ENCODE results near the gene GRM1. TPM values are rescaled to one million over a fixed set of nuclear protein-coding genes. Genes with fewer than 3 reads are reported as not detected.

GRM1 gene
- polyA plus RNA-seq, 3 donors from 2014 or later = 0.02 TPM; not detected in 2

DNA sequence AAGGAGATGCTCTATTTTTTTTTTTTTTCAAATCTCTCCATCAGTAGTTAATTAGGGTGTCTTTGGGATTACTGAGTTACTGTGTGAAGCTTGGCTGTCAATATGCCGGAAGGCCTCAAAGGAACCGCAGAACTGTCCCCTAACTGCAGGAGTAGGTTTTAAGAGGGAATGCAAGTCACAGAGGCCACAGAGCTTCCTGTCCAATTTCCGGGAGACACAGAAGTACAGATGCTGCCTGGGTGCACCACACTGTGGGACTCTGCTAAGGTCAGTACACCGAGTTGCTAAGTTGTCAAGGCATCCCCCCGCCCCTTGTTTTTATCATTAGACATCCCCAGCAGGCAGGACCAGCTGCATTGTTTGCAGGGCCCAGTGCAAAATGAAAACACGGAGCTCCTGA, 394.6 kb downstream of the GRM1 start:
- Mint-ChIP-seq H3K9me3 (peaks cover 0 to 6% (median 1%) of the 10 kb centered on the region in 6 donors), H3K27me3 (ENCODE audit: low read depth in 3 of 3) (peaks cover 0 to 2% (median 2%) of the 10 kb centered on the region in 3 donors), H3K4me1 (peaks cover 4 to 17% of the 10 kb centered on the region in 2 donors), H3K36me3 (no peaks in the 10 kb centered on the region), H3K27ac (peak overlapping the region in 2 of 6 donors; percentile 21 to 32), H3K4me3 (peak overlapping the region in 2 of 5 donors; percentile 33 to 44)
- DNase-seq = no peak

GRCh38 chr6:146426516-146426915, 397.7 kb downstream of the GRM1 start:
- Mint-ChIP-seq H3K9me3 (peaks cover 0 to 5% (median 2%) of the 10 kb centered on the region in 6 donors), H3K27ac (no peak overlapping the region), H3K4me1 (peaks cover 2 to 17% of the 10 kb centered on the region in 2 donors), H3K36me3 (no peaks in the 10 kb centered on the region), H3K27me3 (ENCODE audit: low read depth in 3 of 3) (peaks cover 0 to 2% (median 0%) of the 10 kb centered on the region in 3 donors), H3K4me3 (no peak overlapping the region)
- no peak for DNase-seq

DNA sequence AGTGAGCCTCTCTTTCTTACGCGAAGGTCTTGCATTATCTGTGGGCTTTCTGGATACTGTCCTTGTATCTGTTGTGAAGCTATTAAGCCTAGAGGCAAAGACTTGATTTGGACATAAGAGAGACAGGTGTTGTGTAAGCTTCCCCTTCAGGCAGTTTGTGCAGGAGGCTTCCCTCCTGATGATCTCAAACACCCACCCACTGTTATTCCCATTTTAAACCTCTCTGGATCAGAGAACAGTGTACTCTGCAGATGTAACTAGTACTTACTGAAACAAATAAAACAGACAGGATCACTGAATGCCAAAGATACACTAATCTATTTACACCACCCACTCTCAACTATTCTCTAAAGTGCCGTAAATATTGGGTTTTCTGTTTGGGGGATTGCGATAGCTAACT, 401.0 kb downstream of the GRM1 start:
- no peaks in the 10 kb centered on the region for H3K36me3 Mint-ChIP-seq
- no peaks in the 10 kb centered on the region for H3K4me1 Mint-ChIP-seq
- no peak for DNase-seq

GRCh38 chr6:146433881-146434731, 405.2 kb downstream of the GRM1 start:
- Mint-ChIP-seq H3K36me3 (no peaks in the 10 kb centered on the region), H3K4me3 (peak overlapping the region in 3 of 5 donors; percentile 28 to 68 (median 36)), H3K27me3 (ENCODE audit: low read depth in 3 of 3) (peaks cover 0 to 7% (median 0%) of the 10 kb centered on the region in 3 donors), H3K4me1 (no peaks in the 10 kb centered on the region), H3K27ac (no peak overlapping the region), H3K9me3 (peaks cover 0 to 14% (median 5%) of the 10 kb centered on the region in 6 donors)
- DNase-seq = no peak

More for the DNA sequence above, 401.0 kb downstream of the GRM1 start:
- Mint-ChIP-seq H3K27me3 (ENCODE audit: low read depth in 3 of 3) (peaks cover 0 to 6% (median 0%) of the 10 kb centered on the region in 3 donors), H3K9me3 (peaks cover 0 to 13% (median 2%) of the 10 kb centered on the region in 6 donors), H3K27ac (no peak overlapping the region), H3K4me3 (no peak overlapping the region)

DNA sequence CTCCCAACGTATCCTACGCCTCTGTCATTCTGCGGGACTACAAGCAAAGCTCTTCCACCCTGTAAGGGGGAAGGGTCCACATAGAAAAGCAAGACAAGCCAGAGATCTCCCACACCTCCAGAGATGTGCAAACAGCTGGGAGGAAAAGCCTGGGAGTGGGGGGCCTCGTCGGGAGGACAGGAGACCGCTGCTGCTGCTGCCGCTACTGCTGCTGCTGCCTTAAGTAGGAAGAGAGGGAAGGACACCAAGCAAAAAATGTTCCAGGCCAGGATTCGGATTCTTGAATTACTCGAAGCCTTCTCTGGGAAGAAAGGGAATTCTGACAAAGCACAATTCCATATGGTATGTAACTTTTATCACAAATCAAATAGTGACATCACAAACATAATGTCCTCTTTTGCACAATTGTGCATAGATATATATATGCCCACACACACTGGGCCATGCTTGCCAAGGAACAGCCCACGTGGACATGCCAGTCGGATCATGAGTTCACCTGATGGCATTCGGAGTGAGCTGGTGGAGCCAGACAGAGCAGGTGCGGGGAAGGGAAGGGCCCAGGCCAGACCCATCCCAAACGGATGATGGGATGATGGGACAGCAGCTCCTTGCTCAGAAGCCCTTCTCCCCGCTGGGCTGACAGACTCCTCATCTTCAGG, 406.0 kb downstream of the GRM1 start:
- H3K4me1 Mint-ChIP-seq = no peaks in the 10 kb centered on the region
- peak overlapping the region in 2 of 5 donors; percentile 28 to 68 for H3K4me3 Mint-ChIP-seq

DNA sequence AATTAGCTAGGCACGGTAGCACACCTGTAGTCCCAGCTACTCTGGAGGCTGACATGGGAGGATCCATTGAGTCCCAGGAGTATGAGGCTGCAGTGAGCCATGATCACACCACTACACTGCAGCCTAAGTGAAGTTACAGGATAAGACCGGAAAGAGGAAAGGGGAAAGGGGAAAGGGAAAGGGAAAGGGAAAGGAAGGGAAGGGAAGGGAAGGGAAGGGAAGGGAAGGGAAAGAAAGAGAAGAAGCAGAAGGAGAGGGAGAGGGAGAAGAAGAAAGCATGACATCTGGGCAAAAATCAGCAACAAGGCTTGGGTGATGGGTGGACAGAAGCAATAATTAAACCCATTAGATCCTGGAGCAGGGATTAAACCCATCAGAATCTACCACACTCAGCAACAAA, 413.0 kb downstream of the GRM1 start:
- H3K36me3 Mint-ChIP-seq = no peaks in the 10 kb centered on the region
- H3K9me3 Mint-ChIP-seq = peaks cover 0 to 8% (median 2%) of the 10 kb centered on the region in 6 donors
- DNase-seq = no peak
- H3K27ac Mint-ChIP-seq = no peak overlapping the region
- H3K27me3 Mint-ChIP-seq (ENCODE audit: low read depth in 3 of 3) = no peaks in the 10 kb centered on the region
- H3K4me3 Mint-ChIP-seq = no peak overlapping the region
- no peaks in the 10 kb centered on the region for H3K4me1 Mint-ChIP-seq

More for the DNA sequence above, 406.0 kb downstream of the GRM1 start:
- Mint-ChIP-seq H3K27ac (no peak overlapping the region), H3K36me3 (no peaks in the 10 kb centered on the region), H3K27me3 (ENCODE audit: low read depth in 3 of 3) (peaks cover 0 to 7% (median 0%) of the 10 kb centered on the region in 3 donors), H3K9me3 (peaks cover 0 to 16% (median 5%) of the 10 kb centered on the region in 6 donors)
- no peak for DNase-seq

GRCh38 chr6:146444189-146444588, 415.3 kb downstream of the GRM1 start:
- Mint-ChIP-seq H3K4me3 (no peak overlapping the region), H3K9me3 (peaks cover 2 to 14% (median 8%) of the 10 kb centered on the region in 6 donors), H3K27me3 (ENCODE audit: low read depth in 3 of 3) (no peaks in the 10 kb centered on the region), H3K27ac (no peak overlapping the region), H3K36me3 (no peaks in the 10 kb centered on the region), H3K4me1 (no peaks in the 10 kb centered on the region)
- no peak for DNase-seq

DNA sequence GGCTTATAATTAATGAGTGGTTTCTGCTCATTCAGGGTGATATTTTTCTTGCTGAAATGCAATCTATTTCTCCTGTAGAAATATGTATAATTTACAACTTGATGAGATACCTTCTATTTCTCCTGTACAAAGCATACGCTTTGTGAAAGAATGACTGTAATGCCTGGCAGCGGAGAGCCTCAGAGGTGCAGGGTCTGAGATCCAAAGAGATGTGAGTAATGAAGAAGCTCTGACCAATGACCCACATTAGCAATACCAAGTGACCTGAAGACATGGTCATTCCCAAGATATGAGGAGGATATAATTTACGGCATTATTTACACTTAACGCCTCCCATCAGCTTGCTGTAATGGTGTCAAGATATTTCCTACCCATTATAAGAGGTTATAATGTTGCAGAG, 416.4 kb downstream of the GRM1 start:
- peaks cover 0 to under 1% (median under 1%) of the 10 kb centered on the region in 3 donors for H3K27me3 Mint-ChIP-seq (ENCODE audit: low read depth in 3 of 3)
- H3K4me3 Mint-ChIP-seq = no peak overlapping the region
- no peak overlapping the region for H3K27ac Mint-ChIP-seq
- H3K4me1 Mint-ChIP-seq = no peaks in the 10 kb centered on the region
- peaks cover 2 to 16% (median 9%) of the 10 kb centered on the region in 6 donors for H3K9me3 Mint-ChIP-seq
- DNase-seq = no peak
- no peaks in the 10 kb centered on the region for H3K36me3 Mint-ChIP-seq

- peaks cover 0 to 5% (median 3%) of the 10 kb centered on the region in 3 donors for H3K36me3 Mint-ChIP-seq
- H3K27me3 Mint-ChIP-seq (ENCODE audit: low read depth in 3 of 3) = peaks cover 0 to 4% (median 0%) of the 10 kb centered on the region in 3 donors
- no peak for DNase-seq
- H3K9me3 Mint-ChIP-seq = peaks cover 13 to 27% (median 20%) of the 10 kb centered on the region in 6 donors
- no peak overlapping the region for H3K4me3 Mint-ChIP-seq
- H3K4me1 Mint-ChIP-seq = no peaks in the 10 kb centered on the region
- H3K27ac Mint-ChIP-seq = no peak overlapping the region
These were observed 428.0 kb downstream of the GRM1 start for GRCh38 chr6:146456886-146457285.

- Mint-ChIP-seq H3K4me1 (no peaks in the 10 kb centered on the region), H3K27ac (no peak overlapping the region), H3K36me3 (peaks cover 0 to 5% (median 3%) of the 10 kb centered on the region in 3 donors), H3K27me3 (ENCODE audit: low read depth in 3 of 3) (peaks cover 0 to 4% (median 2%) of the 10 kb centered on the region in 3 donors), H3K4me3 (no peak overlapping the region), H3K9me3 (peaks cover 13 to 32% (median 28%) of the 10 kb centered on the region in 6 donors)
- DNase-seq = no peak
These were observed 432.1 kb downstream of the GRM1 start for GRCh38 chr6:146460941-146461340.

- Mint-ChIP-seq H3K4me3 (no peak overlapping the region), H3K27me3 (ENCODE audit: low read depth in 3 of 3) (no peaks in the 10 kb centered on the region), H3K27ac (no peak overlapping the region), H3K9me3 (peaks cover 0 to 12% (median 7%) of the 10 kb centered on the region in 6 donors), H3K36me3 (no peaks in the 10 kb centered on the region), H3K4me1 (no peaks in the 10 kb centered on the region)
- DNase-seq = no peak
These were observed 441.4 kb downstream of the GRM1 start for GRCh38 chr6:146470091-146470770.

DNA sequence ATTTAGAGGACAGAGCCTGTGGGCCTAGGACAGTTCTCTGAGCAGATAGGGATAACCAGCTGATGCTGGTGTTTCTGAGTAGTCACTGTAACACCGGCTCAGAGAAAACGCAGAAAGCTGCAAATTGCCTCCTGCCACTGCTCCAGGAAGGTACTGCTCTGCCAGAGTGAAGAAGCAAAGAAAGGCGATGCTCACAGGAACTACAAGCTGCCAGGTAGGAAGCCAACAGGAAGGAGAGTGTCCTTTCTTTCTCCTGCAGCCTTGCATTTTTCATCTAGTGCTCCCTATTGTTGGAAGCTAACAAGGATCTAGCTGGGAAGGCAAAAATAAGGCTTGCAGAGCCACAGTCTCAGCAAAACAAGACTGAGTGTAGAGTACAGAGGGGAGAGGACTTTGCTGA, 444.1 kb downstream of the GRM1 start:
- Mint-ChIP-seq H3K4me3 (no peak overlapping the region), H3K27me3 (ENCODE audit: low read depth in 3 of 3) (no peaks in the 10 kb centered on the region), H3K4me1 (no peaks in the 10 kb centered on the region), H3K36me3 (no peaks in the 10 kb centered on the region), H3K27ac (no peak overlapping the region), H3K9me3 (peaks cover 3 to 15% (median 6%) of the 10 kb centered on the region in 6 donors)
- no peak for DNase-seq

GRCh38 chr6:146481527-146481926, 452.7 kb downstream of the GRM1 start:
- Mint-ChIP-seq H3K27ac (no peak overlapping the region), H3K36me3 (no peaks in the 10 kb centered on the region), H3K4me1 (no peaks in the 10 kb centered on the region), H3K27me3 (ENCODE audit: low read depth in 3 of 3) (peaks cover 0 to 4% (median 0%) of the 10 kb centered on the region in 3 donors), H3K4me3 (no peak overlapping the region), H3K9me3 (peaks cover 7 to 36% (median 18%) of the 10 kb centered on the region in 6 donors)
- no peak for DNase-seq
